ENCODE data around the gene JMJD6. TPM values are rescaled to one million over a fixed set of nuclear protein-coding genes. Genes with fewer than 3 reads are reported as not detected.
A peak's percentile ranks its signal among the peaks of the same experiment; 100 is the strongest.

The JMJD6 gene
- total RNA-seq, 2 donors from 2014 or later = 124 to 137 TPM

DNA sequence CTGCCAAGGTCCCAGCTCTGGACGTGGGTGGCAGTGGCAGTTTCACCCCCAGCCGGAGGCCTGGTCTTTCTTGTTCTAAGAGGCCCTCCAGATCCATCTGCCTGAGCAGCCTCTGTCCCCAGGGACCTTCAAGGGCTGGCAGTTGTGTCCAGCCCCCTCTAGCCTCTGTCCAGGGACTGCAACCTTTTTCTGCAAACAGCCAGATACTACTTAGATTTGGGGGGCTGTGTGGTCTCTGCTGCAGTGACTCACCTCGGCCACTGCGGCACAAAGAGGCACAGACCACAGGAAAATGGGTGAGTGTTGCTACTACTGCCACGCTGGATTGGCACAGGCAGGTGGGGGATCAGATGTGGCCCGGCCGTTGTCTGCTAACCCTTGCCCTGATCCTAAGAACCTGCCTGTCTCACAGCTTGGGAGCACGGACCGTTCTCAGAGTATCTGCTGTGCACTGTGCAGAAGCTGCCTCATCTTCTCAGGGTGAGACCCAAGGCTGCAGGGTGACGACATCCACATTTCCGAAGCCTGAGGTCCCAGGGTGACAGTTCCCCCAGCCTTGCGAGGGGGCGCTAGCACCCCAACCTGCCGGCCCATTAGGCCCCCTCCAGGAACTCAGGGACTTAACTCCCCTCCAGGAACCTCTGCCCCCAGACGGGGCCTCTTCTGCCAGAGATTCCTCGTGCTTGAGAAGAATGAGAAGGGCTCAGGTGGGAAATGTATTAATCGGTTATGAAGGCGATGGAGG is 43.2 kb downstream of the JMJD6 start:
- Mint-ChIP-seq H3K4me1 (peaks cover 15% of the 10 kb centered on the region), H3K27ac (no peak overlapping the region), H3K4me3 (no peak overlapping the region), H3K27me3 (no peaks in the 10 kb centered on the region), H3K36me3 (ENCODE audit: low read depth) (peaks cover 2% of the 10 kb centered on the region)
- H3K9me3 ChIP-seq (ENCODE audit: control insufficient read depth, low read length, poor library complexity, severe bottlenecking) = no peaks in the 10 kb centered on the region
- DNase-seq (no peak), ATAC-seq (no peak)

DNA sequence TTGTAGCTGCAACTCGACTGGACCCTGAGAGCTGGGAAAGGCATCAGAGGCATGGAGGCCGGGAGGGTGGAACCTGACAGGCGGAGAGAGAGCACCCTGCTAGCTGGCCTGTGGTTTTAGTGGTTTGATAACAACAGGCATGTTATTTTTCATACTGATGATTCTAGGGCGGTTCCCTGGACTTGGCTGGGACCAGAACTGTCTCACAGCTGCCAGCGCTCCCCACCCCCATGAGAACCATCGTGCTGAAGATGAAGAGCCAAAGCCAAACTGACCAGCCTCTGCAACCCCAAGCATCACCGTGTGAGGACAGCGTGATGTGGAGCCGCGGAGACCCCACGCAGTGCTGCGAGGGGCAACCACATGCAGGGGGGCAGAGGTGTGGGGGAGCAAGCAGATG is 44.1 kb downstream of the JMJD6 start:
- H3K4me1 Mint-ChIP-seq = peaks cover 12% of the 10 kb centered on the region
- DNase-seq (no peak), ATAC-seq (no peak)
- no peaks in the 10 kb centered on the region for H3K9me3 ChIP-seq (ENCODE audit: control insufficient read depth, low read length, poor library complexity, severe bottlenecking)
- H3K4me3 Mint-ChIP-seq = no peak overlapping the region
- H3K36me3 Mint-ChIP-seq (ENCODE audit: low read depth) = no peaks in the 10 kb centered on the region
- H3K27me3 Mint-ChIP-seq = no peaks in the 10 kb centered on the region
- no peak overlapping the region for H3K27ac Mint-ChIP-seq

DNA sequence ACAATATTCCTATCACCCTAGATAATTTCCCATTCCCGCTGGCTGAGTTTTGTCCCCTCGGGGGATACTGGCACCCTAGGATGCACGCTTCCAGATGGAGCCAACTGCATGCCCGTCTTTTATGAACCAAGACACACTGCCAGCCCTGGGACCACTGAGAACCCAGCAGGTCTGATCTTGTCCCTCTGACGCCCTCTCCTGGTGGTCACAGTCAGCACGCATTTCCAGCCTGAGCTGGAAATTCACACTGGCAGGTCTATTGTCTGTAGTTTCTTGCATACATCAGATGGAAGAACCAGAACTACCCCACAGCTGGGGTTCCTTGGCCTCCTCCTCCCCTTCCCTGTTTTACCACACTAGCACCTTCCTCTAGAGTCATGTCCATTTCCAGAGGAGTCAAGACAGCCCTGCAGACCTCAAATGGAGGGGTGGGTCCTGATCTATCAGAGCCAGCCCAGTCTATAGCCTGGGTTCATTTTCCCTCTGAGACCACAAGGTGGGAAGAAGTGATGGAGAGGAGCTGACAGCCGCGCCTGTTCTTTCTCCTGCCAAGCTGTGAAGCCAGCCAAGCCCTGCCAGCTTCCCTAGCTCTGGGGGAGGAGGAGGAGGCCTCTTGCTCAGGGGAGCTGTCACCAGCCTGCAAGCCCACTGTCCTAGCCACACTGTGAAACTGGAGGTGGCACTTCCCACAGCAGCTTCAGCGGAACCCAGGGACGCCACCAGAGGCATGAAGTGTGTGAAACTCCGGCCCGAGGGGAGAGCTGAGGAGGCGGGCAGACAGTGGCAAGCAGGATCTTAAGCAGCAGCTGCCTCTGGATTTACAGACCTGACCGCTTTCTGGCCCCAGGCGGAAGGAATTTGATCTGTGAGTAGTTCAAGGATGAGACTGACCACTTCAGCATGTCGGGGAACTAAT is 44.9 kb downstream of the JMJD6 start:
- Mint-ChIP-seq H3K27ac (no peak overlapping the region), H3K4me3 (no peak overlapping the region), H3K27me3 (no peaks in the 10 kb centered on the region), H3K4me1 (peaks cover 12% of the 10 kb centered on the region), H3K36me3 (ENCODE audit: low read depth) (no peaks in the 10 kb centered on the region)
- ATAC-seq = peak; percentile 80
- peak; percentile 40 to 64 (median 52) for DNase-seq
- no peaks in the 10 kb centered on the region for H3K9me3 ChIP-seq (ENCODE audit: control insufficient read depth, low read length, poor library complexity, severe bottlenecking)

DNA sequence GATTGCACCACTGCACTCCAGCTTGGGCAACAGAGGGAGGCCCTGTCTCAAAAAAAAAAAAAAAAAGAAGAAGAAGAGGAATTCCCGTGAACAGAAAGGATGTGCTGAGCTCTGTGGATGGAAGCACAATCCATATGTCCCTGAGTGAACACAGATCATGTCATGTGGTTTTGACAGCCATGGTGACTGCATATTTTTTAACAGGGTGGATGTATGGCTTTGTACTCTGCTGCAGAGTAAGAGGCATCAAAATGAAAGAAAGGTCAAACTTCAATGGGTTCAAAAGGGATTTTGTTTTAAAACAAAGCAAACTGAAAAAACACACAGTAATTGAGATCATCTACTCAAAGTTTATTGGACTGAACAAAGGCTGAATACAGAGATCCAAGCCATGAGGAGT is 47.2 kb downstream of the JMJD6 start:
- DNase-seq (no peak), ATAC-seq (no peak)
- H3K27ac Mint-ChIP-seq = no peak overlapping the region
- no peak overlapping the region for H3K4me3 Mint-ChIP-seq
- H3K36me3 Mint-ChIP-seq (ENCODE audit: low read depth) = no peaks in the 10 kb centered on the region
- no peaks in the 10 kb centered on the region for H3K9me3 ChIP-seq (ENCODE audit: control insufficient read depth, low read length, poor library complexity, severe bottlenecking)
- peaks cover 14% of the 10 kb centered on the region for H3K4me1 Mint-ChIP-seq
- H3K27me3 Mint-ChIP-seq = no peaks in the 10 kb centered on the region

DNA sequence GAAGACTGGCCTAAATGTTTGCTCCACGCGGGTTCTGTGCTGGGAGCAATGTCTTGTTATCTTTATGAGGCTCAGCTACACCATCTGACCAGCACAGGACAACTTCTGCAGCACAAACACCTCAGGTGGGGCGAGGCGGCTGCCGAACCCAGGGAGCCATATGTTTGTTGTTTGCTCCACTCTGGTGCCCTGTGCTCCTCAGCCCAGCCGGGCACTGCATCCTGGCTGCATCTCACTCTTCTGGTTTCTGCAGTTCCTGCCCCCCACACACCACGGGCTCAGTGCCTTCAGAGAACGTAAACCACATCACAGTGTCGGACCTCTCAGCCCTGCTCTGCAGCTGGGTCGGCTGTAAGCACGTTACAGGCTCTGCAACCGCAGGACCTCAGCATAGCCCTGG is 48.1 kb downstream of the JMJD6 start:
- DNase-seq = no peak
- Mint-ChIP-seq H3K27ac (no peak overlapping the region), H3K4me3 (no peak overlapping the region), H3K36me3 (ENCODE audit: low read depth) (no peaks in the 10 kb centered on the region), H3K27me3 (no peaks in the 10 kb centered on the region), H3K4me1 (peaks cover 14% of the 10 kb centered on the region)
- H3K9me3 ChIP-seq (ENCODE audit: control insufficient read depth, low read length, poor library complexity, severe bottlenecking) = no peaks in the 10 kb centered on the region
- peak; percentile 72 for ATAC-seq

DNA sequence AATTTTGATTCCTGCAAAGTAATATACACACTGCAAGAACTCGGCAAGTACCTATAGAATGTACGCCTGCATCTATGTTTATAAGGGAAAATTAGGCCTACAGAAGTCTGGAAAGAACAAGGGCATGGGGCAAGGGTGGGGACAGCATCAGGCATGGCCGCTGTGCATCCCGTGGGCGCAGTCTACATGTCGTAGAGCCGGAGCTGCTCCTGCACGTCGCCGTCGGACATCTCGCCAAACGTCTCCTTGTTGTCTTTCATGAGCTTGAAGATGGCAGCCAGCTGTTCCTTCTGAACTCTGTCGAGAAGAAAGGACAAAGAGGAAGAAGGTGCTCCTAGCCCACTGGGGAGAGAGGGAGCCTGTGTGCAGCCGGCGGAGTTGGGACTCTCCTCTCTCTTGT is 49.0 kb downstream of the JMJD6 start:
- H3K9me3 ChIP-seq (ENCODE audit: control insufficient read depth, low read length, poor library complexity, severe bottlenecking) = no peaks in the 10 kb centered on the region
- no peaks in the 10 kb centered on the region for H3K36me3 Mint-ChIP-seq (ENCODE audit: low read depth)
- ATAC-seq = no peak
- no peak overlapping the region for H3K27ac Mint-ChIP-seq
- no peaks in the 10 kb centered on the region for H3K27me3 Mint-ChIP-seq
- H3K4me3 Mint-ChIP-seq = no peak overlapping the region
- no peak for DNase-seq
- H3K4me1 Mint-ChIP-seq = peaks cover 17% of the 10 kb centered on the region

DNA sequence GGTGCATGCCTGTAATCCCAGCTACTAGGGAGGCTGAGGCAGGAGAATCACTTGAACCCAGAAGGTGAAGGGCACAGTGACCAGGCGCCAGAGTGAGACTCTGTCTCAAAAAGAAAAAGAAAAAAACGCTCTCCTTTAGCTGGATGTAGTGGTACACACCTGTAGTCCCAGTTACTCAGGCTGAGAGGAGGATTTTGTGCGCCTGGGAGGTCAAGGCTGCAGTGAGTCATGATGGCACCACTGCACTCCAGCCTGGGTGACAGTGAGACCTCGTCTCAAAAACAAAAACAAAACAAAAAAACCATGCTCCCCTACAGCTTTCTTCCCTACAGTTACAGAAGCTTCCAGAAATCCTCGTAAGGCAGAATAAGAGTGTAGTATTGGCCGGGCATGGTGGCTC is 49.8 kb downstream of the JMJD6 start:
- H3K4me3 Mint-ChIP-seq = no peak overlapping the region
- no peaks in the 10 kb centered on the region for H3K27me3 Mint-ChIP-seq
- no peak overlapping the region for H3K27ac Mint-ChIP-seq
- no peaks in the 10 kb centered on the region for H3K9me3 ChIP-seq (ENCODE audit: control insufficient read depth, low read length, poor library complexity, severe bottlenecking)
- ATAC-seq = no peak
- no peaks in the 10 kb centered on the region for H3K36me3 Mint-ChIP-seq (ENCODE audit: low read depth)
- H3K4me1 Mint-ChIP-seq = peaks cover 14% of the 10 kb centered on the region
- DNase-seq = no peak

DNA sequence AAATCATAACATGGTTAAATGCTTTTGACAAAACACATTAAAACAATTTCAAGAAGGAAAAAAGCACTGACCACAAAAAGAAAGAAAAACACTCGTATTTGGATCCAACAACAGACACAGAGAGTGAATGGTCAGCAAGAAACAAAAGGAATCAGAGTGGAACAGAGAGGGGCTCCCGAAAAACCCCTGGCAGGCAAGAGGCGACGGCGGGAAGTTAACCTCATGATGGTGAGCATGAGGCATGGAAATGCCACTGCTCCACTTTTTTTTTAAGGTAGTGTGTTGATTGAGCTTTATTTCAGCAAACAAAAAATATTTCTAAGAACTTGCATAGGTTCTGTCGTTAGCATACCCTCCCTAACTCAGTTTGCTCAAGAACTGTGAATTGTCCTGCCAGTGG is 50.8 kb downstream of the JMJD6 start:
- Mint-ChIP-seq H3K36me3 (ENCODE audit: low read depth) (no peaks in the 10 kb centered on the region), H3K27me3 (no peaks in the 10 kb centered on the region), H3K4me3 (no peak overlapping the region), H3K27ac (no peak overlapping the region), H3K4me1 (peaks cover 17% of the 10 kb centered on the region)
- ATAC-seq (no peak), DNase-seq (no peak)
- H3K9me3 ChIP-seq (ENCODE audit: control insufficient read depth, low read length, poor library complexity, severe bottlenecking) = no peaks in the 10 kb centered on the region

DNA sequence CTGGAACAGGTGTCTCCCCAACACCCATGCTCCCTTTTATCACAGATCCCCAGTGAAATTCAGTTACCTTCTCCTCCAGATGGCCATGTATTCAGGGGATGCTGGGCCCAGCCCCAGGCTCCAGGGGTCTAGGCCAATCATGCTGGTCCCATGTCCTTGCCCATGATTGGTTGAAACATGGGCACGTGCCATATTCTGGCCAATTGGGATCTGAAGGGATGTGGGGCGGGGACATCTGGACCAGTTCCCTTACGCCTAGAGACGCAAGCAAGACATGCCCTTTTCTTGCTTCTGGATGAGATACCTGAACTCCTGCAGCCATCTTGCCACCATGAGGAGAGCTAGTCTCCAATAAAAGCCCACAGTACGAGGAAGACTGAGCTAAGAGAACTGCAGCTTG is 51.8 kb downstream of the JMJD6 start:
- ATAC-seq = no peak
- H3K36me3 Mint-ChIP-seq (ENCODE audit: low read depth) = no peaks in the 10 kb centered on the region
- H3K27me3 Mint-ChIP-seq = no peaks in the 10 kb centered on the region
- H3K4me1 Mint-ChIP-seq = peaks cover 15% of the 10 kb centered on the region
- H3K27ac Mint-ChIP-seq = no peak overlapping the region
- no peak for DNase-seq
- no peak overlapping the region for H3K4me3 Mint-ChIP-seq
- no peaks in the 10 kb centered on the region for H3K9me3 ChIP-seq (ENCODE audit: control insufficient read depth, low read length, poor library complexity, severe bottlenecking)

DNA sequence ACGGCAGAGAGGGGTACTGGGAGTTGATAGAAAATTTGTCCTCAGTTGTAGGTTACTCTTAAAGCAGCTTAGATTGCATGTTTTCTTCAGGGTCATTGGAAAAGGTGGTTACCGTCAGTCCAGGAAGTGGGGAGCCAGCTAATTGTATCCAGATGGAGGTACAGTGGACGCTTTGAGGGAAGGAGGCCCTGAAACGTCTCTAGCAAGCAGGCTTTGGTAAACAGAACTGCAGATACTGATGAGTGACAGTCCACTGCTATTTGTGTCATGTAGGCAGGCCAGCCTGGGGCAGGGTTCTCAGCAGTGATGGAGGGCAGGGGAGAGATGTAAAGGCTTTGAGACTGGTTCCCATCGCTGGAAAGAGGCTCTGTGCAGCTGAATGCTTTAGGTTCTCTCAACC is 52.7 kb downstream of the JMJD6 start:
- DNase-seq (no peak), ATAC-seq (no peak)
- no peak overlapping the region for H3K27ac Mint-ChIP-seq

DNA sequence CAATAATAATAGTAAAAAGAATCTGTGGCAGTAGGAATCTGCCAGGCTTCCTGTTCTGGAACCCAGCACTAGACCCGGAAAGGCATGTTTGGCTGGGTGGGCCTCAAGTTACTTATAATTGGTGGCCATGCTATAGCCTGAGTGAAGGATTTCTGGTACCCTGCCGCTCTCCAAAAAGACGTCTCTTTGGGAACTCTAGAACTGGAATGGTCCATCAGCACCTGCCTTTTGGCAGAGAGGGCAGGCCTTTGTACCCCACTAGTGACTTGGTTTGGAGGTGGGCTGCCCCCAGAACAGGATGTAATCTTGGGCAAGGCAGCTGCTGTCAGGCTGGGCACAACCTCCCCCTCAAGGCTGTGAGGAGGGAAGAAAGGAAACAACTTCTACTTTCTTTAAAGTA is 53.5 kb downstream of the JMJD6 start:
- H3K27me3 Mint-ChIP-seq = no peaks in the 10 kb centered on the region
- H3K36me3 Mint-ChIP-seq (ENCODE audit: low read depth) = no peaks in the 10 kb centered on the region
- H3K4me3 Mint-ChIP-seq = no peak overlapping the region
- peak overlapping the region; percentile 95 for H3K27ac Mint-ChIP-seq
- no peak for DNase-seq
- no peak for ATAC-seq
- H3K9me3 ChIP-seq (ENCODE audit: control insufficient read depth, low read length, poor library complexity, severe bottlenecking) = no peaks in the 10 kb centered on the region
- H3K4me1 Mint-ChIP-seq = peaks cover 15% of the 10 kb centered on the region

More for the DNA sequence above, 52.7 kb downstream of the JMJD6 start:
- Mint-ChIP-seq H3K27me3 (no peaks in the 10 kb centered on the region), H3K36me3 (ENCODE audit: low read depth) (no peaks in the 10 kb centered on the region), H3K4me3 (no peak overlapping the region), H3K4me1 (peaks cover 15% of the 10 kb centered on the region)
- H3K9me3 ChIP-seq (ENCODE audit: control insufficient read depth, low read length, poor library complexity, severe bottlenecking) = no peaks in the 10 kb centered on the region

DNA sequence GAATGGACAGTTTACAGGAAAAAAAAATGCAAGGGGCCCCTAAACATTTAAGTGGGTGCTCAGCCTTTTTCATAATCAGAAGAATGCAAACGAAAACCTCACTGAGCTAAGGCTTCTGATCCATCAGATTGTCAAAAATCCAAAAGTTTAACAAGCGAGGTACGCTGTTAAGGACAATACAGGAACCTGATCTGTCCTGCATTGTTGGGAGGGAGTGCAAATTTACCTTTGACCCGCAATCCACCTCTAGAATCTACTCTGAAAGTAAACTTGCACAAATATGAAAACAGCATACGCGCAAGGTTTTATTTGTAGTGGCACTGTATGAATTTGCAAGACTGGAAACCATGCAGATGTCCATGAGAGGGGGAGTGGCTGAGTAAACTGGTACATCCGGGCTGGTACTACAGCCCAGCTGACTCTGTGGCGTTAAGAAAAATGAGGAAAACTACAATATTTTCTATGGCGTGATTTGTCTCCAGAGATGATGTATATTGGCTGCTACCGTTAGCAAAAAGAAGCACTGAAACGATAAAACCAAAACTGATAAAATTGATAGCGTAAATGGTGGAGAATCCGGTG is 54.0 kb downstream of the JMJD6 start:
- H3K27me3 Mint-ChIP-seq = peaks cover 2% of the 10 kb centered on the region
- H3K27ac Mint-ChIP-seq = peak overlapping the region; percentile 95
- peak overlapping the region; percentile 89 for H3K4me3 Mint-ChIP-seq
- no peak for ATAC-seq
- peaks cover 15% of the 10 kb centered on the region for H3K4me1 Mint-ChIP-seq
- no peak for DNase-seq
- no peaks in the 10 kb centered on the region for H3K36me3 Mint-ChIP-seq (ENCODE audit: low read depth)
- H3K9me3 ChIP-seq (ENCODE audit: control insufficient read depth, low read length, poor library complexity, severe bottlenecking) = no peaks in the 10 kb centered on the region

DNA sequence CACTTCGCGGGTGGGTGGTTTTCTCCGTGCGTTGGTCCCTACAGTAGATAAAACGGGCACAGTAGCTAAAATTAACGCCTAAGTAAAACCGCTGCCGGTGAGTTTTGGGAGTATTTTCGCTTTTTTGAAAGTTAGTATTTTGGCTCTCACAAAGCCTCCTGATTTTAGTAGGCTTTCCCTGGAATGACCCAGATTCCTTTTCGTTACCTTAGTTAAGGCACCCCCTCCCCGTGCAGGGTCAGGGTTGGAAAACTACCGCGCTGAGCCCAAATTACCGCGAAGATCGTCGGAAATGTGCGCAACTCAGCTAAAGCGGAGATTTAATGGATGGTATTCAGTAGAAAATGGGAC is 54.5 kb downstream of the JMJD6 start:
- DNase-seq = no peak
- no peaks in the 10 kb centered on the region for H3K9me3 ChIP-seq (ENCODE audit: control insufficient read depth, low read length, poor library complexity, severe bottlenecking)
- Mint-ChIP-seq H3K4me3 (peak overlapping the region; percentile 89), H3K27me3 (peaks cover 4% of the 10 kb centered on the region), H3K36me3 (ENCODE audit: low read depth) (no peaks in the 10 kb centered on the region), H3K4me1 (peaks cover 15% of the 10 kb centered on the region), H3K27ac (peak overlapping the region; percentile 95)
- no peak for ATAC-seq
